Endothelial cell of umbilical vein (primary cell): Measurements from ENCODE around the gene CALN1. TPM values are rescaled to one million over a fixed set of nuclear protein-coding genes. Genes with fewer than 3 reads are reported as not detected.

Experiments used
- BruUV-seq: library from RNA; stranded (reverse); fragments of 400-500 nt; replicated peaks from 2 replicates; lab custom pipeline; 2021; lab: Mats Ljungman, UMichigan
- CTCF ChIA-PET: fragments of 300-600, 350-600 bp; sonication (Branson Sonifier 250); formaldehyde crosslinking; loops from one replicate; lab custom pipeline; 2021; ENCODE audit warnings: antibody characterized with exemption, inconsistent platforms; lab: Charles Lee
- POLR2A ChIA-PET: fragments of 300-600, 350-600 bp; sonication (Branson Sonifier 250); formaldehyde crosslinking; loops from one replicate; lab custom pipeline; 2021; ENCODE audit warnings: antibody characterized with exemption, inconsistent platforms; lab: Charles Lee
- DNase-seq: peaks from one replicate; pipeline ENCODE4 v3.0.0-alpha.2; 2011; ENCODE audit warnings: low read depth, low spot score
- FAIRE-seq: peaks from 2 replicates; lab custom pipeline; 2011; peaks lifted over from hg19 to GRCh38; lab: Jason Lieb, UNC
- H2AFZ ChIP-seq: 2 replicates; pipeline ENCODE4 v1.6.0; 2012; ENCODE audit warnings: low read depth, low read length, control low read depth, inconsistent platforms
- H3K27ac ChIP-seq: 2 replicates; pipeline ENCODE4 v1.5.1; 2011; ENCODE audit warnings: low read depth, mild to moderate bottlenecking, control low read depth, low read length, moderate library complexity; ENCODE audit not compliant: insufficient read depth
- H3K27me3 ChIP-seq, 2 experiments: 2 replicates each; pipeline versions ENCODE4 v1.6.0 to v1.6.1; 2011; ENCODE audit warnings: low read length in 2 of 2, mixed read lengths in 1 of 2; ENCODE audit not compliant: control insufficient read depth in 2 of 2, insufficient read depth in 2 of 2
- H3K36me3 ChIP-seq, 2 experiments: 2 replicates in 1 of 2; 3 replicates in 1 of 2; pipeline ENCODE4 v1.5.1; 2011; ENCODE audit warnings: low read length in 2 of 2, mild to moderate bottlenecking in 1 of 2, moderate library complexity in 1 of 2; ENCODE audit not compliant: control insufficient read depth in 2 of 2, insufficient read depth in 2 of 2; ENCODE audit errors: extremely low read depth in 1 of 2
- H3K4me1 ChIP-seq: 3 replicates; pipeline ENCODE4 v1.5.1; 2011; ENCODE audit warnings: mild to moderate bottlenecking, low read length; ENCODE audit not compliant: control insufficient read depth, insufficient read depth; ENCODE audit errors: extremely low read depth
- H3K4me2 ChIP-seq: 2 replicates; pipeline ENCODE4 v1.6.1; 2011; ENCODE audit warnings: low read length, control low read depth, mixed read lengths; ENCODE audit not compliant: insufficient read depth
- H3K4me3 ChIP-seq, 3 experiments: fragments of 200-600 bp in 1 of 3; sonication (generic), shearing (Covaris generic) in 1 of 3; replicated peaks in 1 of 3; 2 replicates each; pipeline ENCODE4 v1.5.1; 2011 to 2016; ENCODE audit warnings: control low read depth in 3 of 3, low read length in 3 of 3, mild to moderate bottlenecking in 2 of 3, inconsistent platforms in 1 of 3, low read depth in 1 of 3, moderate library complexity in 1 of 3; ENCODE audit not compliant: insufficient read depth in 1 of 3
- H3K79me2 ChIP-seq: 2 replicates; pipeline ENCODE4 v1.6.0; 2012; ENCODE audit warnings: low read length, inconsistent platforms; ENCODE audit not compliant: control insufficient read depth, insufficient read depth
- H3K9ac ChIP-seq: replicated peaks from 2 replicates; pipeline ENCODE3; 2011; ENCODE audit warnings: low read length, control low read depth; ENCODE audit not compliant: insufficient read depth; ENCODE audit errors: extremely low read depth
- H3K9me1 ChIP-seq: replicated peaks from 3 replicates; pipeline ENCODE4 v1.6.0; 2011; ENCODE audit warnings: mild to moderate bottlenecking, low read length; ENCODE audit not compliant: control insufficient read depth, insufficient read depth; ENCODE audit errors: extremely low read depth
- H3K9me3 ChIP-seq: replicated peaks from 2 replicates; pipeline ENCODE4 v1.5.1; 2012; ENCODE audit warnings: low read length, inconsistent platforms; ENCODE audit not compliant: control insufficient read depth, insufficient read depth
- H4K20me1 ChIP-seq: replicated peaks from 2 replicates; pipeline ENCODE3; 2011; ENCODE audit warnings: mild to moderate bottlenecking, low read length; ENCODE audit not compliant: control insufficient read depth, insufficient read depth; ENCODE audit errors: extremely low read depth
- CTCF ChIP-seq, 2 donors: IDR thresholded peaks; 1 replicate in 1 of 2; 2 replicates in 1 of 2; pipeline ENCODE4 v1.5.1; 2011; ENCODE audit warnings: low read length in 2 of 2, mild to moderate bottlenecking in 2 of 2, moderate library complexity in 2 of 2, control low read depth in 1 of 2, inconsistent platforms in 1 of 2, low read depth in 1 of 2; ENCODE audit not compliant: insufficient read depth in 1 of 2; ENCODE audit errors: extremely low read depth in 1 of 2
- EZH2 ChIP-seq: IDR thresholded peaks from 2 replicates; pipeline ENCODE4 v1.6.1; 2012; ENCODE audit warnings: borderline replicate concordance, low read depth, mild to moderate bottlenecking, moderate library complexity, low read length, inconsistent platforms; ENCODE audit not compliant: severe bottlenecking
- FOS ChIP-seq: IDR thresholded peaks from 2 replicates; pipeline ENCODE4 v1.6.1; 2011; ENCODE audit warnings: mild to moderate bottlenecking, low read length, moderate library complexity, borderline replicate concordance; ENCODE audit not compliant: insufficient read depth
- GATA2 ChIP-seq: IDR thresholded peaks from 2 replicates; pipeline ENCODE4 v1.7.0; 2011; ENCODE audit warnings: low read depth, mild to moderate bottlenecking, moderate library complexity, mixed read lengths, low read length; ENCODE audit not compliant: insufficient read length, insufficient read depth
- JUN ChIP-seq: IDR thresholded peaks from 2 replicates; pipeline ENCODE4 v1.6.1; 2011; ENCODE audit warnings: borderline replicate concordance, low read depth; ENCODE audit not compliant: insufficient read length, insufficient read depth
- MAX ChIP-seq: IDR thresholded peaks from 2 replicates; pipeline ENCODE4 v1.6.1; 2011; ENCODE audit not compliant: insufficient read depth, insufficient read length
- MYC ChIP-seq: IDR thresholded peaks from one replicate; pipeline ENCODE4 v1.6.1; 2011; ENCODE audit warnings: mild to moderate bottlenecking, low read depth, low read length
- POLR2A ChIP-seq: IDR thresholded peaks from 2 replicates; pipeline ENCODE4 v1.6.1; 2012; ENCODE audit warnings: low read depth, mild to moderate bottlenecking, control low read depth, low read length
- POLR2AphosphoS5 ChIP-seq: IDR thresholded peaks from 2 replicates; pipeline ENCODE4 v1.6.1; 2012; ENCODE audit warnings: low read depth, mild to moderate bottlenecking, control low read depth, low read length, moderate library complexity; ENCODE audit not compliant: insufficient read depth
- dilution Hi-C: fragments of 300-500 bp; cut with MboI; formaldehyde crosslinking; loops from one replicate; pipeline ENCODE4 v1.15.0; 2019; ENCODE audit warnings: low sequenced_read_pairs; ENCODE audit not compliant: extremely low pct_ligation_motif_present
- intact Hi-C: fragments of 100-400 bp; cut with micrococcal nuclease; formaldehyde crosslinking; loops from one replicate; pipeline ENCODE4 v1.10.0; 2022
- polyA plus RNA-seq, 4 experiments: library from polyadenylated mRNA; depleted of rRNA in 3 of 4; stranded (reverse) in 3 of 4; unstranded in 1 of 4; fragments of >200 nt; gene quantifications; 2 replicates each; pipeline versions ENCODE4 v1.2.1 to v1.2.3, GENCODE V29; 2011 to 2012; ENCODE audit warnings: missing spikeins in 1 of 4
- total RNA-seq: library from RNA; stranded (reverse); gene quantifications from 2 replicates; pipeline ENCODE4 v1.2.3, GENCODE V29; 2021

Gene CALN1
- total and polyA plus RNA-seq, 2 donors (not counting 3 experiments of a cell fraction or from before 2014, with no cell fraction given), result not detected

GRCh38 chr7:72040641-72041040 is 371.5 kb downstream of the CALN1 start:
- H2AFZ ChIP-seq, result no peak overlapping the region
- no peak overlapping the region for H3K4me3 ChIP-seq
- H3K79me2 ChIP-seq, result no peaks in the 10 kb centered on the region
- no TSS peak for BruUV-seq
- DNase-seq (no peak), FAIRE-seq (no peak)
- no peaks in the 10 kb centered on the region for H3K36me3 ChIP-seq
- peaks cover 4% of the 10 kb centered on the region for H3K9me3 ChIP-seq
- H4K20me1 ChIP-seq, result no peaks in the 10 kb centered on the region
- intact Hi-C loops, result no loop called here
- TF ChIP-seq JUN (no peak), MYC (no peak), POLR2A (no peak), GATA2 (no peak), MAX (no peak), CTCF (IDR thresholded peaks at IDR 0.05; ENCODE audit: extremely low read depth in 1 of 2, insufficient read depth in 1 of 2, low read depth in 1 of 2, low read length in 2 of 2) (no peak), FOS (no peak), EZH2 (no peak), POLR2AphosphoS5 (no peak)
- H3K9me1 ChIP-seq, result no peaks in the 10 kb centered on the region
- no peak overlapping the region for H3K9ac ChIP-seq
- CTCF ChIA-PET, result no interaction called here
- dilution Hi-C loops, result no loop called here
- no peaks in the 10 kb centered on the region for H3K4me1 ChIP-seq
- no peaks in the 10 kb centered on the region for H3K27me3 ChIP-seq
- POLR2A ChIA-PET, result no interaction called here
- no peak overlapping the region for H3K4me2 ChIP-seq
- no peak overlapping the region for H3K27ac ChIP-seq
